Left renal pelvis (tissue), 4 donors: Measurements from ENCODE around the gene RESF1. TPM values are rescaled to one million over a fixed set of nuclear protein-coding genes. Genes with fewer than 3 reads are reported as not detected.

ENCODE experiments used
- DNase-seq, 4 donors: peaks; one replicate each; pipeline ENCODE4 v3.0.0-alpha.2; 2013; ENCODE audit warnings: low read depth in 4 of 4, low spot score in 3 of 4
- polyA plus RNA-seq, 4 donors: library from polyadenylated mRNA; unstranded; fragments of 120-200 nt; gene quantifications; one replicate each; pipeline ENCODE4 v1.2.1, GENCODE V29; 2013; ENCODE audit not compliant: insufficient read length in 4 of 4

The RESF1 gene
- polyA plus RNA-seq, 4 donors, result 50.3 to 65.1 (median 53.9) TPM

GRCh38 chr12:31954925-31955858 lies 4.0 kb upstream of the RESF1 start:
- no peak for DNase-seq

GRCh38 chr12:31958569-31959160 lies 550 bp upstream of the RESF1 start:
- DNase-seq, result peak in 2 of 4 donors; percentile 5 to 12

GRCh38 chr12:31959701-31960391 lies 631 bp downstream of the RESF1 start:
- DNase-seq, result peak; percentile 38 to 46 (median 41)

GRCh38 chr12:31961137-31961536 lies 1.9 kb downstream of the RESF1 start:
- DNase-seq, result no peak

- DNase-seq, result no peak
Measured at GRCh38 chr12:31962076-31962475, 2.9 kb downstream of the RESF1 start.

- DNase-seq, result no peak
Measured at GRCh38 chr12:31964280-31964679, 5.1 kb downstream of the RESF1 start.

- no peak for DNase-seq
Measured at GRCh38 chr12:31965090-31965489, 5.9 kb downstream of the RESF1 start.

GRCh38 chr12:31966558-31967205 lies 7.5 kb downstream of the RESF1 start:
- no peak for DNase-seq

GRCh38 chr12:31967539-31967938 lies 8.3 kb downstream of the RESF1 start:
- no peak for DNase-seq

- no peak for DNase-seq
Measured at GRCh38 chr12:31970199-31970598, 11.0 kb downstream of the RESF1 start.

- no peak for DNase-seq
Measured at GRCh38 chr12:31973818-31974217, 14.6 kb downstream of the RESF1 start.

- no peak for DNase-seq
Measured at GRCh38 chr12:31974673-31975072, 15.5 kb downstream of the RESF1 start.

GRCh38 chr12:31984806-31985591 lies 25.8 kb downstream of the RESF1 start:
- DNase-seq, result no peak

GRCh38 chr12:31985832-31986231 lies 26.6 kb downstream of the RESF1 start:
- DNase-seq, result no peak

- DNase-seq, result no peak
Measured at GRCh38 chr12:31989571-31990362, 30.6 kb downstream of the RESF1 start.

GRCh38 chr12:31991146-31991545 lies 31.9 kb downstream of the RESF1 start:
- no peak for DNase-seq

GRCh38 chr12:31991815-31992214 lies 32.6 kb downstream of the RESF1 start:
- DNase-seq, result no peak

- DNase-seq, result no peak
Measured at GRCh38 chr12:31999692-32000091, 40.5 kb downstream of the RESF1 start.

GRCh38 chr12:32000373-32001005 lies 41.3 kb downstream of the RESF1 start:
- DNase-seq, result no peak
